WTC11 (cell line): ENCODE data around the gene ASCL2. TPM values are rescaled to one million over a fixed set of nuclear protein-coding genes. Genes with fewer than 3 reads are reported as not detected.

Experiments used
- ATAC-seq: fragments of 200-7000 bp; cut with Tn5 transposase; 2 replicates; pipeline ENCODE4 v1.10.0; 2021; ENCODE audit warnings: mild to moderate bottlenecking, moderate library complexity
- CTCF ChIA-PET: fragments of 300-600 bp; sonication (Branson Sonifier 250); formaldehyde crosslinking; loops from one replicate; lab custom pipeline; 2021; ENCODE audit warnings: antibody characterized with exemption; lab: Charles Lee
- POLR2A ChIA-PET: fragments of 350-600 bp; sonication (Branson Sonifier 250); formaldehyde crosslinking; loops from one replicate; lab custom pipeline; 2021; ENCODE audit warnings: antibody characterized with exemption; lab: Charles Lee
- DNase-seq: peaks from one replicate; pipeline ENCODE4 v3.0.0; 2021; ENCODE audit warnings: low spot score
- H3K27ac Mint-ChIP-seq: 2 replicates; pipeline ENCODE4 v1.8.0; 2021; ENCODE audit warnings: mixed read lengths
- H3K27me3 Mint-ChIP-seq: 2 replicates; pipeline ENCODE4 v1.8.0; 2021; ENCODE audit warnings: low read depth, mild to moderate bottlenecking, moderate library complexity, mixed read lengths
- H3K36me3 Mint-ChIP-seq: 2 replicates; pipeline ENCODE4 v1.8.0; 2021; ENCODE audit warnings: mixed read lengths
- H3K4me1 Mint-ChIP-seq: 2 replicates; pipeline ENCODE4 v1.8.0; 2022; ENCODE audit warnings: mixed read lengths
- H3K4me3 Mint-ChIP-seq: 2 replicates; pipeline ENCODE4 v1.8.0; 2021; ENCODE audit warnings: mild to moderate bottlenecking, moderate library complexity, mixed read lengths
- H3K9me3 Mint-ChIP-seq: 2 replicates; pipeline ENCODE4 v1.8.0; 2021; ENCODE audit warnings: mixed read lengths
- CREM ChIP-seq: sonication (generic); formaldehyde crosslinking; IDR thresholded peaks from 2 replicates; pipeline ENCODE4 v1.8.1; 2022; ENCODE audit warnings: mild to moderate bottlenecking, missing genetic modification reagents, moderate library complexity
- ELF4 ChIP-seq: sonication (generic); formaldehyde crosslinking; IDR thresholded peaks from 2 replicates; pipeline ENCODE4 v1.8.1; 2022; ENCODE audit warnings: low read depth, mild to moderate bottlenecking, moderate library complexity, missing genetic modification reagents
- FOXK1 ChIP-seq: sonication (generic); formaldehyde crosslinking; IDR thresholded peaks from 2 replicates; pipeline ENCODE4 v1.8.0; 2022; ENCODE audit warnings: mild to moderate bottlenecking, moderate library complexity, missing genetic modification reagents
- FOXP1 ChIP-seq: sonication (generic); formaldehyde crosslinking; IDR thresholded peaks from 2 replicates; pipeline ENCODE4 v1.8.0; 2022; ENCODE audit warnings: missing genetic modification reagents, mild to moderate bottlenecking, moderate library complexity, borderline replicate concordance
- GTF2I ChIP-seq: fragments of 250-450 bp; sonication (Bioruptor Pico); conservative IDR thresholded peaks from 2 replicates; pipeline ENCODE4 v1.4.0; 2021; ENCODE audit warnings: mild to moderate bottlenecking
- JUN ChIP-seq: sonication (generic); formaldehyde crosslinking; IDR thresholded peaks from 2 replicates; pipeline ENCODE4 v1.8.0; 2023; ENCODE audit warnings: mild to moderate bottlenecking, missing genetic modification reagents
- SOX15 ChIP-seq: fragments of 250-450 bp; sonication (Bioruptor Pico); IDR thresholded peaks from 2 replicates; pipeline ENCODE4 v1.9.0; 2021; ENCODE audit warnings: mild to moderate bottlenecking
- SP1 ChIP-seq: sonication (generic); formaldehyde crosslinking; conservative IDR thresholded peaks from 2 replicates; pipeline ENCODE4 v1.8.1; 2022; ENCODE audit warnings: missing genetic modification reagents
- ZNF121 ChIP-seq: sonication (generic); formaldehyde crosslinking; IDR thresholded peaks from 2 replicates; pipeline ENCODE4 v1.8.0; 2023; ENCODE audit warnings: missing genetic modification reagents
- ZNF138 ChIP-seq: sonication (generic); formaldehyde crosslinking; conservative IDR thresholded peaks from 2 replicates; pipeline ENCODE4 v1.8.1; 2022; ENCODE audit warnings: mild to moderate bottlenecking, moderate library complexity, missing genetic modification reagents
- total RNA-seq: library from RNA; stranded (reverse); gene quantifications from 3 replicates; pipeline ENCODE4 v1.2.3, GENCODE V29; 2021
- TF ChIP-seq, protein P1 (sequence below): sonication (generic); formaldehyde crosslinking; IDR thresholded peaks from 2 replicates; pipeline ENCODE4 v1.8.1; 2022; ENCODE audit warnings: low read depth, mild to moderate bottlenecking, moderate library complexity, missing genetic modification reagents, borderline replicate concordance
- TF ChIP-seq, protein P2 (sequence below): fragments of 250-450 bp; sonication (Bioruptor Pico); IDR thresholded peaks from 2 replicates; pipeline ENCODE4 v1.9.0; 2021; ENCODE audit warnings: moderate library complexity, mild to moderate bottlenecking, inconsistent platforms, borderline replicate concordance
- TF ChIP-seq, protein P3 (sequence below): sonication (generic); formaldehyde crosslinking; IDR thresholded peaks from 2 replicates; pipeline ENCODE4 v1.8.0; 2022; ENCODE audit warnings: mild to moderate bottlenecking, missing genetic modification reagents
- TF ChIP-seq, protein P4 (sequence below): sonication (generic); formaldehyde crosslinking; IDR thresholded peaks from 2 replicates; pipeline ENCODE4 v1.8.1; 2023; ENCODE audit warnings: mild to moderate bottlenecking, missing genetic modification reagents, borderline replicate concordance
- TF ChIP-seq, protein P5 (sequence below): fragments of 200-600 bp; IDR thresholded peaks from 2 replicates; pipeline ENCODE4 v1.8.0; 2022; ENCODE audit warnings: antibody characterized with exemption
- TF ChIP-seq, protein P6 (sequence below): sonication (generic); formaldehyde crosslinking; IDR thresholded peaks from 2 replicates; pipeline ENCODE4 v1.8.1; 2023; ENCODE audit warnings: mild to moderate bottlenecking, moderate library complexity, missing genetic modification reagents
- TF ChIP-seq, protein P7 (sequence below): sonication (generic); formaldehyde crosslinking; IDR thresholded peaks from 2 replicates; pipeline ENCODE4 v1.8.0; 2022; ENCODE audit warnings: mild to moderate bottlenecking, missing genetic modification reagents

ASCL2 gene
- total RNA-seq, 1 experiment from 2014 or later = 0.24 TPM

DNA sequence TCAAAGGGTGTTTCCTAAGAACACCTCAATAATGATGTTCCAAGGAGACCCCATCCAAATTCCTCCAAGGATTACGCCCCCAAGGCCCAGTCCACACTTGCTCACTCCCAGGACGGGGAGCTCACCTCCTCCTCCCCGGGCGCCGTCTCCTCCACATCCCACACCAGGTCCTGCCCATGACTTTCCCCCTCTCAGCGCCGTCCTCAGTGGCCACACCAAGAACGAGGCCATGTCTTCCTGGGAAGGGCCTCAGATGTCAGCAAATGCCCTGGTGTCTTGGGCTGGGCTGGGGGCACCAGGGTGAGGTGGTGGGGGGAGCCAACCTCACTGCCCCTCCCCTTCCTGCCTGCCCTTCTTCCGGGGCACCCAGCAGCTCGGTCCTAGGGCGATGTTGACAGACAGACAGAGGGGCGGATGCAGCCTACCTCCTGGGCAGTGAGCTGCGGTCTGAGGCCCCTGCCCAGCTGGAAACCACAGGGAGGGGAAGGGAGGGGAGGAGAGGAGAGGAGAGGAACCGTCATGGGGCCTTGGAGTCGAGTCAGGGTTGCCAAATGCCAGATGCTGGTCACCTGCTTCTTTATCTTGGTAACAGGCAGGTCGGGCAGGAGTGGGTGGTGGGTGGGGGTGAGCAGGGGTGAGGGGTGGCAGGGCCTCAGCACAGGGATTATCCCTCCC is 31.4 kb upstream of the ASCL2 start, which contains the start of the genes C11orf21 and TSPAN32:
C11orf21 (minus strand) TSS at position 288 of the 675 bp plus-strand sequence; CDS start at position 178, 110 bp downstream.
TSPAN32 (plus strand) TSS at position 383 of the 675 bp plus-strand sequence; CDS start at position 520, 137 bp downstream.
- TF ChIP-seq CREM (CRISPR knock-in tag) = no peak
- Mint-ChIP-seq H3K36me3 (no peaks in the 10 kb centered on the region), H3K4me1 (peaks cover 4% of the 10 kb centered on the region), H3K27me3 (no peaks in the 10 kb centered on the region), H3K4me3 (no peak within 1 kb of the TSS), H3K9me3 (no peaks in the 10 kb centered on the region), H3K27ac (no peak within 1 kb of the TSS)
- CTCF ChIA-PET = interaction anchor here (0.6 to 11.0 kb wide), 5 partner anchors 93 to 135 kb away, joined by 3 to 398 read pairs (median 8); no protein-coding TSS in a partner anchor
- POLR2A ChIA-PET = no interaction called here
- ATAC-seq (no peak), DNase-seq (no peak)

DNA sequence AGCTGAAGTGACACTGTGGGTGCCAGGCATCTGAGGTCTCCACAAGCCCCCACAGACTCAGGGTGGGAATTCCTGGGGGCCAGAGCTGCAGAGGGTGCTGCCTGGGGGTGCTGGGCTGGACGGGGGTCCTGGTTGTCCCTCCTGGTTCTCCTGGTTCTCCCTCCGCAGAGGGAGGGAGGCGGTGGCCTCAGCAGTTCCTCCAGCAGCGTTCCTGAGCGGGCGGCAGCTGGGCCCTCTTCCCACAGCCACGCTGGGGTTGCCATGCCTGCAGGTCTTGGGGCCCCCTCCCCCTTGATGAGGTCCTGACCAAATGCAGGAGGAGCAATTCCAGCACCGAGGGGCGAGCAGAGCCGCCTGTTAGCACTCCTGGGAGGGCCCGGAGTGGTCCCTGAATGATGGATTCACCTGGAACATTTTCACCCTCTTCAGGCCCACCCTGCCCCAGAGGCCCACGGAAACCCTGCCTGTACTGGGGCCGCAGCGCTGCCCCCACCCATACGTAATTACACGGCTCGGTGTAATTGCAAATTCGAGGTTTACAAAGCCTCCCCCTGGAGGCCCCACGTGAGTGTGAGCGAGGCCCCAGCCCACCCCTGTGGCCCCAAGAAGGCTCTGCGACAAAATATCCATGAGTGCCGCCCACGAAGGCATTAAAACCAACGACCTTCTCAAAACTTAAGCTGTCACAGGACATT is 30.7 kb upstream of the ASCL2 start:
- Mint-ChIP-seq H3K36me3 (no peaks in the 10 kb centered on the region), H3K4me3 (no peak overlapping the region), H3K27me3 (no peaks in the 10 kb centered on the region), H3K9me3 (no peaks in the 10 kb centered on the region), H3K4me1 (no peaks in the 10 kb centered on the region; the same call in 1 of the 2 replicates), H3K27ac (no peak overlapping the region)
- no peak for DNase-seq
- ChIA-PET POLR2A (no interaction called here), CTCF (interaction anchor here (0.6 to 11.0 kb wide), 4 partner anchors 114 to 134 kb away, joined by 3 to 398 read pairs (median 10); no protein-coding TSS in a partner anchor)
- TF ChIP-seq, protein P1, sequence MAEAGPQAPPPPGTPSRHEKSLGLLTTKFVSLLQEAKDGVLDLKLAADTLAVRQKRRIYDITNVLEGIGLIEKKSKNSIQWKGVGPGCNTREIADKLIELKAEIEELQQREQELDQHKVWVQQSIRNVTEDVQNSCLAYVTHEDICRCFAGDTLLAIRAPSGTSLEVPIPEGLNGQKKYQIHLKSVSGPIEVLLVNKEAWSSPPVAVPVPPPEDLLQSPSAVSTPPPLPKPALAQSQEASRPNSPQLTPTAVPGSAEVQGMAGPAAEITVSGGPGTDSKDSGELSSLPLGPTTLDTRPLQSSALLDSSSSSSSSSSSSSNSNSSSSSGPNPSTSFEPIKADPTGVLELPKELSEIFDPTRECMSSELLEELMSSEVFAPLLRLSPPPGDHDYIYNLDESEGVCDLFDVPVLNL = no peak
- TF ChIP-seq, protein P2, sequence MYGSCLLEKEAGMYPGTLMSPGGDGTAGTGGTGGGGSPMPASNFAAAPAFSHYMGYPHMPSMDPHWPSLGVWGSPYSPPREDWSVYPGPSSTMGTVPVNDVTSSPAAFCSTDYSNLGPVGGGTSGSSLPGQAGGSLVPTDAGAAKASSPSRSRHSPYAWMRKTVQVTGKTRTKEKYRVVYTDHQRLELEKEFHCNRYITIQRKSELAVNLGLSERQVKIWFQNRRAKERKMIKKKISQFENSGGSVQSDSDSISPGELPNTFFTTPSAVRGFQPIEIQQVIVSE (CRISPR knock-in tag) = no peak
- TF ChIP-seq, protein P3, sequence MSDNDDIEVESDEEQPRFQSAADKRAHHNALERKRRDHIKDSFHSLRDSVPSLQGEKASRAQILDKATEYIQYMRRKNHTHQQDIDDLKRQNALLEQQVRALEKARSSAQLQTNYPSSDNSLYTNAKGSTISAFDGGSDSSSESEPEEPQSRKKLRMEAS (CRISPR knock-in tag) = no peak
- TF ChIP-seq, protein P4, sequence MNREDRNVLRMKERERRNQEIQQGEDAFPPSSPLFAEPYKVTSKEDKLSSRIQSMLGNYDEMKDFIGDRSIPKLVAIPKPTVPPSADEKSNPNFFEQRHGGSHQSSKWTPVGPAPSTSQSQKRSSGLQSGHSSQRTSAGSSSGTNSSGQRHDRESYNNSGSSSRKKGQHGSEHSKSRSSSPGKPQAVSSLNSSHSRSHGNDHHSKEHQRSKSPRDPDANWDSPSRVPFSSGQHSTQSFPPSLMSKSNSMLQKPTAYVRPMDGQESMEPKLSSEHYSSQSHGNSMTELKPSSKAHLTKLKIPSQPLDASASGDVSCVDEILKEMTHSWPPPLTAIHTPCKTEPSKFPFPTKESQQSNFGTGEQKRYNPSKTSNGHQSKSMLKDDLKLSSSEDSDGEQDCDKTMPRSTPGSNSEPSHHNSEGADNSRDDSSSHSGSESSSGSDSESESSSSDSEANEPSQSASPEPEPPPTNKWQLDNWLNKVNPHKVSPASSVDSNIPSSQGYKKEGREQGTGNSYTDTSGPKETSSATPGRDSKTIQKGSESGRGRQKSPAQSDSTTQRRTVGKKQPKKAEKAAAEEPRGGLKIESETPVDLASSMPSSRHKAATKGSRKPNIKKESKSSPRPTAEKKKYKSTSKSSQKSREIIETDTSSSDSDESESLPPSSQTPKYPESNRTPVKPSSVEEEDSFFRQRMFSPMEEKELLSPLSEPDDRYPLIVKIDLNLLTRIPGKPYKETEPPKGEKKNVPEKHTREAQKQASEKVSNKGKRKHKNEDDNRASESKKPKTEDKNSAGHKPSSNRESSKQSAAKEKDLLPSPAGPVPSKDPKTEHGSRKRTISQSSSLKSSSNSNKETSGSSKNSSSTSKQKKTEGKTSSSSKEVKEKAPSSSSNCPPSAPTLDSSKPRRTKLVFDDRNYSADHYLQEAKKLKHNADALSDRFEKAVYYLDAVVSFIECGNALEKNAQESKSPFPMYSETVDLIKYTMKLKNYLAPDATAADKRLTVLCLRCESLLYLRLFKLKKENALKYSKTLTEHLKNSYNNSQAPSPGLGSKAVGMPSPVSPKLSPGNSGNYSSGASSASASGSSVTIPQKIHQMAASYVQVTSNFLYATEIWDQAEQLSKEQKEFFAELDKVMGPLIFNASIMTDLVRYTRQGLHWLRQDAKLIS (CRISPR knock-in tag) = no peak
- TF ChIP-seq ZNF121 (CRISPR knock-in tag) = no peak
- TF ChIP-seq JUN = no peak
- TF ChIP-seq SOX15 (CRISPR knock-in tag) = no peak
- no peak for TF ChIP-seq GTF2I
- TF ChIP-seq SP1 (CRISPR knock-in tag) = no peak
- no peak for ATAC-seq

DNA sequence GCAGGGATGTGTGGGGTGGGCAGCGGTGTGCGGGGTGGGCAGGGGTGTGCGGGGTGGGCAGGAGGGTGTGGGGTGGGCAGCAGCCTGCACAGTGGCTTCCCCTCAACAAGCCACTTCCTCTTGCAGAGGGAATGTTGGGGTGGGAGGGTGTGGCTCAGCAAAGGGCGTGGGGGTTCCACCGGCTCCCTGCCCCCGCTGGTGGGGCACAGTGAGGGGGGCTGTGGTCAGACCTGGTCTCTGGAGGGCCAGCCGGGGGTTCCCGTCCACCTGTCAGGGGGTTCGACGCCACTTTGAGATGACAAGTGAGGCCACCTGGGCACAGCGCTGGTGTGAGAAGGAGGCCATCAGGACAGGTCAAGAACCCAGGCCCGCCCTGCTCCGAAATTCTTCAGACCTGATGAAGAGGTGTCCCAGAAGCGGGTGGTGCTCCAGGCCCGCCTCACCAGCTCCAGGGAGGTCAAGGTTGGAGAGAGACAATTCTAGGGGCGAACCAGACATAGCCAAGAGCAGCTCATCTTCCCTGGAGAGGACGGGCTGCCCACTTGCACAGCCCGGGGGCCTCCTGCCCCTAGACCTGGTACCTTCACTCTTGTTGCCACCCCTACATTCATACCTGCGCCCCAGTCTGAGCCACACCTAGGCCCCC is 30.0 kb upstream of the ASCL2 start:
- no peaks in the 10 kb centered on the region for H3K4me1 Mint-ChIP-seq
- no peak for ATAC-seq
- no peaks in the 10 kb centered on the region for H3K9me3 Mint-ChIP-seq
- H3K27me3 Mint-ChIP-seq = peaks cover 2% of the 10 kb centered on the region
- ChIA-PET CTCF (interaction anchor here (0.8 to 11.0 kb wide), 5 partner anchors 102 to 120 kb away, joined by 4 to 398 read pairs (median 30); no protein-coding TSS in a partner anchor), POLR2A (no interaction called here)
- H3K36me3 Mint-ChIP-seq = no peaks in the 10 kb centered on the region
- H3K4me3 Mint-ChIP-seq = no peak overlapping the region
- H3K27ac Mint-ChIP-seq = no peak overlapping the region
- no peak for DNase-seq
- TF ChIP-seq, protein P5, sequence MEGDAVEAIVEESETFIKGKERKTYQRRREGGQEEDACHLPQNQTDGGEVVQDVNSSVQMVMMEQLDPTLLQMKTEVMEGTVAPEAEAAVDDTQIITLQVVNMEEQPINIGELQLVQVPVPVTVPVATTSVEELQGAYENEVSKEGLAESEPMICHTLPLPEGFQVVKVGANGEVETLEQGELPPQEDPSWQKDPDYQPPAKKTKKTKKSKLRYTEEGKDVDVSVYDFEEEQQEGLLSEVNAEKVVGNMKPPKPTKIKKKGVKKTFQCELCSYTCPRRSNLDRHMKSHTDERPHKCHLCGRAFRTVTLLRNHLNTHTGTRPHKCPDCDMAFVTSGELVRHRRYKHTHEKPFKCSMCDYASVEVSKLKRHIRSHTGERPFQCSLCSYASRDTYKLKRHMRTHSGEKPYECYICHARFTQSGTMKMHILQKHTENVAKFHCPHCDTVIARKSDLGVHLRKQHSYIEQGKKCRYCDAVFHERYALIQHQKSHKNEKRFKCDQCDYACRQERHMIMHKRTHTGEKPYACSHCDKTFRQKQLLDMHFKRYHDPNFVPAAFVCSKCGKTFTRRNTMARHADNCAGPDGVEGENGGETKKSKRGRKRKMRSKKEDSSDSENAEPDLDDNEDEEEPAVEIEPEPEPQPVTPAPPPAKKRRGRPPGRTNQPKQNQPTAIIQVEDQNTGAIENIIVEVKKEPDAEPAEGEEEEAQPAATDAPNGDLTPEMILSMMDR = no peak
- TF ChIP-seq ELF4 (no peak), ZNF138 (CRISPR knock-in tag) (no peak), FOXP1 (CRISPR knock-in tag) (no peak), FOXK1 (CRISPR knock-in tag) (no peak)
- TF ChIP-seq, protein P6, sequence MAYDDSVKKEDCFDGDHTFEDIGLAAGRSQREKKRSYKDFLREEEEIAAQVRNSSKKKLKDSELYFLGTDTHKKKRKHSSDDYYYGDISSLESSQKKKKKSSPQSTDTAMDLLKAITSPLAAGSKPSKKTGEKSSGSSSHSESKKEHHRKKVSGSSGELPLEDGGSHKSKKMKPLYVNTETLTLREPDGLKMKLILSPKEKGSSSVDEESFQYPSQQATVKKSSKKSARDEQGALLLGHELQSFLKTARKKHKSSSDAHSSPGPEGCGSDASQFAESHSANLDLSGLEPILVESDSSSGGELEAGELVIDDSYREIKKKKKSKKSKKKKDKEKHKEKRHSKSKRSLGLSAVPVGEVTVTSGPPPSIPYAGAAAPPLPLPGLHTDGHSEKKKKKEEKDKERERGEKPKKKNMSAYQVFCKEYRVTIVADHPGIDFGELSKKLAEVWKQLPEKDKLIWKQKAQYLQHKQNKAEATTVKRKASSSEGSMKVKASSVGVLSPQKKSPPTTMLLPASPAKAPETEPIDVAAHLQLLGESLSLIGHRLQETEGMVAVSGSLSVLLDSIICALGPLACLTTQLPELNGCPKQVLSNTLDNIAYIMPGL (CRISPR knock-in tag) = no peak
- TF ChIP-seq, protein P7, sequence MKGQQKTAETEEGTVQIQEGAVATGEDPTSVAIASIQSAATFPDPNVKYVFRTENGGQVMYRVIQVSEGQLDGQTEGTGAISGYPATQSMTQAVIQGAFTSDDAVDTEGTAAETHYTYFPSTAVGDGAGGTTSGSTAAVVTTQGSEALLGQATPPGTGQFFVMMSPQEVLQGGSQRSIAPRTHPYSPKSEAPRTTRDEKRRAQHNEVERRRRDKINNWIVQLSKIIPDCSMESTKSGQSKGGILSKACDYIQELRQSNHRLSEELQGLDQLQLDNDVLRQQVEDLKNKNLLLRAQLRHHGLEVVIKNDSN (CRISPR knock-in tag) = no peak
